HepG2 (cell line): Measurements from ENCODE around the gene ANKRD37. TPM values are rescaled to one million over a fixed set of nuclear protein-coding genes. Genes with fewer than 3 reads are reported as not detected.
A peak's percentile ranks its signal among the peaks of the same experiment; 100 is the strongest.

ENCODE experiments used
- CHD2 ChIP-seq: IDR thresholded peaks from 2 replicates; pipeline ENCODE4 v1.6.1; 2011; ENCODE audit warnings: low read depth, low read length, improper control_type of control experiment
- FOSL1 ChIP-seq: sonication (generic); formaldehyde crosslinking; IDR thresholded peaks from 2 replicates; pipeline ENCODE4 v1.9.0; 2021; ENCODE audit warnings: missing genetic modification reagents, borderline replicate concordance
- GTF3A ChIP-seq: sonication (generic); formaldehyde crosslinking; conservative IDR thresholded peaks from 2 replicates; pipeline ENCODE4 v1.4.0; 2020; ENCODE audit warnings: mild to moderate bottlenecking, missing genetic modification reagents
- HMG20A ChIP-seq: IDR thresholded peaks from 2 replicates; pipeline ENCODE4 v1.6.1; 2016; ENCODE audit warnings: borderline replicate concordance
- IKZF4 ChIP-seq: sonication (generic); formaldehyde crosslinking; IDR thresholded peaks from 2 replicates; pipeline ENCODE4 v1.5.1; 2020; ENCODE audit warnings: borderline replicate concordance, mild to moderate bottlenecking, low read depth, missing genetic modification reagents; ENCODE audit errors: not compliant biosample characterization
- TARDBP ChIP-seq: sonication (generic); formaldehyde crosslinking; IDR thresholded peaks from 2 replicates; pipeline ENCODE4 v1.8.0; 2022; ENCODE audit warnings: mild to moderate bottlenecking, missing genetic modification reagents
- ZKSCAN5 ChIP-seq: sonication (generic); formaldehyde crosslinking; IDR thresholded peaks from 2 replicates; pipeline ENCODE4 v1.5.1; 2020; ENCODE audit warnings: mild to moderate bottlenecking, missing genetic modification reagents
- ZNF235 ChIP-seq: sonication (generic); formaldehyde crosslinking; IDR thresholded peaks from 2 replicates; pipeline ENCODE4 v1.8.1; 2023; ENCODE audit warnings: mild to moderate bottlenecking, missing genetic modification reagents, borderline replicate concordance
- polyA plus RNA-seq, 8 experiments: library from polyadenylated mRNA; depleted of rRNA in 3 of 8; stranded (reverse) in 7 of 8; unstranded in 1 of 8; fragments of >200 nt; fragmentation: Illumina TruSeq in 4 of 8; extraction: Trizol in 4 of 8; gene quantifications; 2 replicates each; pipeline versions ENCODE4 v1.2.1 to v1.2.3, GENCODE V29; 2011 to 2016; ENCODE audit warnings: low read depth in 4 of 8, missing spikeins in 1 of 8, mixed read lengths in 1 of 8; ENCODE audit not compliant: insufficient read depth in 1 of 8
- total RNA-seq, 5 experiments: library from RNA; depleted of rRNA; stranded (reverse); fragments of >200 nt; fragmentation: Illumina TruSeq; extraction: Trizol; gene quantifications; 2 replicates each; pipeline ENCODE4 v1.2.3, GENCODE V29; 2016; ENCODE audit warnings: low read depth in 1 of 5
- TF ChIP-seq, protein P1 (sequence below): IDR thresholded peaks from 2 replicates; pipeline ENCODE4 v1.6.1; 2016; ENCODE audit warnings: missing compliant biosample characterization, missing genetic modification reagents, borderline replicate concordance
- TF ChIP-seq, protein P2 (sequence below), 2 experiments: sonication (generic) in 1 of 2; formaldehyde crosslinking in 1 of 2; IDR thresholded peaks; 2 replicates each; pipeline versions ENCODE4 v1.6.1 to v1.9.0; 2014 to 2022; ENCODE audit warnings: antibody characterized with exemption in 1 of 2, borderline replicate concordance in 1 of 2, inconsistent platforms in 1 of 2, low read depth in 1 of 2, missing genetic modification reagents in 1 of 2
- TF ChIP-seq, protein P3 (sequence below): sonication (generic); formaldehyde crosslinking; IDR thresholded peaks from 2 replicates; pipeline ENCODE4 v1.5.0; 2020; ENCODE audit warnings: mild to moderate bottlenecking, missing genetic modification reagents, borderline replicate concordance

Gene ANKRD37
- total and polyA plus RNA-seq, 2 of the 13 experiments (the other 11 are each of a cell fraction or from before 2014, with no cell fraction given) = 2.2 to 51.4 TPM

DNA sequence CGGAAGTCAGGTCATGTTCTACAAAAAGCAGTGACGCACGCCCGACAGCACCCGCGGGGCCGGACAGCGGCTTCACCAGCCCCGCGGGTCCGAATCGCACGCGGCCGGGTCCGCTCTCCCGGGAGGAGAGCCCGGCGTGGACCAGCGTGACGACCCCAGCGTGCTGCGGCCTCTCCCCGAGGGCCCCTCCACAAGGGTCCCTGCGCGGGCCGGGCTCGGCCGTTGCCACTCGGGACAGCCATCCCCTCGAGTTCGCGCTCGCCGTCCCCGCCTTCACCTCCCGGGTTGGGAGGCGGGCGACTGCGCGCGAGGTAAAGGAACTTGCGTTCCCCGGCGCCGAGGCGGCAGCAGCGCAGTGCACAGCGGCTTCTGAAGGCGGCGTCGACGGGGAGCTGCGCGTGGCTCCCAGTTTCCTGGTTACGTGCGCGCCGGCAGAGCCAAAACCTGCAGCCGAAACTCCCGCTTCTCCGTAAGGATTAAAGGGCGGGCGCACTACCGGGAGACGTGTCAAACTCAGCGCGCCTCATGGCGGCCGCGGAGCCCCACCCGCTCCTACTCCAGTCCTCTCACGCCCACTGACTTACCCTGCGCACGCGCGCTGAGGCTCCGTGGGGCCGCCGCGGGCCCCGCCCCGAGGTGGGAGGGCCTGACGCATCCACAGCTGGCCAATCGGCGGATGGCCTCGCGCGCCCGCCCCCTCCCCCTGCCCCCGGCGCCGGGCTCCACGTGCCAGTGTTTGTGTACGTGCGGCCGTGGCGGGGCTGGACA lies 501 bp upstream of the ANKRD37 start (continued):
- TF ChIP-seq, protein P1, sequence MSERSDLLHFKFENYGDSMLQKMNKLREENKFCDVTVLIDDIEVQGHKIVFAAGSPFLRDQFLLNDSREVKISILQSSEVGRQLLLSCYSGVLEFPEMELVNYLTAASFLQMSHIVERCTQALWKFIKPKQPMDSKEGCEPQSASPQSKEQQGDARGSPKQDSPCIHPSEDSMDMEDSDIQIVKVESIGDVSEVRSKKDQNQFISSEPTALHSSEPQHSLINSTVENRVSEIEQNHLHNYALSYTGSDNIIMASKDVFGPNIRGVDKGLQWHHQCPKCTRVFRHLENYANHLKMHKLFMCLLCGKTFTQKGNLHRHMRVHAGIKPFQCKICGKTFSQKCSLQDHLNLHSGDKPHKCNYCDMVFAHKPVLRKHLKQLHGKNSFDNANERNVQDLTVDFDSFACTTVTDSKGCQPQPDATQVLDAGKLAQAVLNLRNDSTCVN (CRISPR knock-in tag) = peak; percentile 79; the same call in 1 of the 2 replicates
- TF ChIP-seq HMG20A (CRISPR knock-in tag) (no peak), CHD2 (no peak), GTF3A (no peak), IKZF4 (CRISPR knock-in tag) (peak; percentile 91), ZKSCAN5 (CRISPR knock-in tag) (0 out of 2 replicates have a peak, but pooled peaks have one; percentile 38), ZNF235 (CRISPR knock-in tag) (peak; percentile 37; the same call in 1 of the 2 replicates), FOSL1 (CRISPR knock-in tag) (0 out of 2 replicates have a peak, but pooled peaks have one; percentile 42), TARDBP (CRISPR knock-in tag) (peak; percentile 76)
- TF ChIP-seq, protein P2, sequence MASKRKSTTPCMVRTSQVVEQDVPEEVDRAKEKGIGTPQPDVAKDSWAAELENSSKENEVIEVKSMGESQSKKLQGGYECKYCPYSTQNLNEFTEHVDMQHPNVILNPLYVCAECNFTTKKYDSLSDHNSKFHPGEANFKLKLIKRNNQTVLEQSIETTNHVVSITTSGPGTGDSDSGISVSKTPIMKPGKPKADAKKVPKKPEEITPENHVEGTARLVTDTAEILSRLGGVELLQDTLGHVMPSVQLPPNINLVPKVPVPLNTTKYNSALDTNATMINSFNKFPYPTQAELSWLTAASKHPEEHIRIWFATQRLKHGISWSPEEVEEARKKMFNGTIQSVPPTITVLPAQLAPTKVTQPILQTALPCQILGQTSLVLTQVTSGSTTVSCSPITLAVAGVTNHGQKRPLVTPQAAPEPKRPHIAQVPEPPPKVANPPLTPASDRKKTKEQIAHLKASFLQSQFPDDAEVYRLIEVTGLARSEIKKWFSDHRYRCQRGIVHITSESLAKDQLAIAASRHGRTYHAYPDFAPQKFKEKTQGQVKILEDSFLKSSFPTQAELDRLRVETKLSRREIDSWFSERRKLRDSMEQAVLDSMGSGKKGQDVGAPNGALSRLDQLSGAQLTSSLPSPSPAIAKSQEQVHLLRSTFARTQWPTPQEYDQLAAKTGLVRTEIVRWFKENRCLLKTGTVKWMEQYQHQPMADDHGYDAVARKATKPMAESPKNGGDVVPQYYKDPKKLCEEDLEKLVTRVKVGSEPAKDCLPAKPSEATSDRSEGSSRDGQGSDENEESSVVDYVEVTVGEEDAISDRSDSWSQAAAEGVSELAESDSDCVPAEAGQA (IDR thresholded peaks at IDR 0.05; ENCODE audit: low read depth) = peak; percentile 92
- TF ChIP-seq, protein P2 (CRISPR knock-in tag; IDR thresholded peaks at IDR 0.05; ENCODE audit: borderline replicate concordance) = peak; percentile 89
- TF ChIP-seq, protein P3, sequence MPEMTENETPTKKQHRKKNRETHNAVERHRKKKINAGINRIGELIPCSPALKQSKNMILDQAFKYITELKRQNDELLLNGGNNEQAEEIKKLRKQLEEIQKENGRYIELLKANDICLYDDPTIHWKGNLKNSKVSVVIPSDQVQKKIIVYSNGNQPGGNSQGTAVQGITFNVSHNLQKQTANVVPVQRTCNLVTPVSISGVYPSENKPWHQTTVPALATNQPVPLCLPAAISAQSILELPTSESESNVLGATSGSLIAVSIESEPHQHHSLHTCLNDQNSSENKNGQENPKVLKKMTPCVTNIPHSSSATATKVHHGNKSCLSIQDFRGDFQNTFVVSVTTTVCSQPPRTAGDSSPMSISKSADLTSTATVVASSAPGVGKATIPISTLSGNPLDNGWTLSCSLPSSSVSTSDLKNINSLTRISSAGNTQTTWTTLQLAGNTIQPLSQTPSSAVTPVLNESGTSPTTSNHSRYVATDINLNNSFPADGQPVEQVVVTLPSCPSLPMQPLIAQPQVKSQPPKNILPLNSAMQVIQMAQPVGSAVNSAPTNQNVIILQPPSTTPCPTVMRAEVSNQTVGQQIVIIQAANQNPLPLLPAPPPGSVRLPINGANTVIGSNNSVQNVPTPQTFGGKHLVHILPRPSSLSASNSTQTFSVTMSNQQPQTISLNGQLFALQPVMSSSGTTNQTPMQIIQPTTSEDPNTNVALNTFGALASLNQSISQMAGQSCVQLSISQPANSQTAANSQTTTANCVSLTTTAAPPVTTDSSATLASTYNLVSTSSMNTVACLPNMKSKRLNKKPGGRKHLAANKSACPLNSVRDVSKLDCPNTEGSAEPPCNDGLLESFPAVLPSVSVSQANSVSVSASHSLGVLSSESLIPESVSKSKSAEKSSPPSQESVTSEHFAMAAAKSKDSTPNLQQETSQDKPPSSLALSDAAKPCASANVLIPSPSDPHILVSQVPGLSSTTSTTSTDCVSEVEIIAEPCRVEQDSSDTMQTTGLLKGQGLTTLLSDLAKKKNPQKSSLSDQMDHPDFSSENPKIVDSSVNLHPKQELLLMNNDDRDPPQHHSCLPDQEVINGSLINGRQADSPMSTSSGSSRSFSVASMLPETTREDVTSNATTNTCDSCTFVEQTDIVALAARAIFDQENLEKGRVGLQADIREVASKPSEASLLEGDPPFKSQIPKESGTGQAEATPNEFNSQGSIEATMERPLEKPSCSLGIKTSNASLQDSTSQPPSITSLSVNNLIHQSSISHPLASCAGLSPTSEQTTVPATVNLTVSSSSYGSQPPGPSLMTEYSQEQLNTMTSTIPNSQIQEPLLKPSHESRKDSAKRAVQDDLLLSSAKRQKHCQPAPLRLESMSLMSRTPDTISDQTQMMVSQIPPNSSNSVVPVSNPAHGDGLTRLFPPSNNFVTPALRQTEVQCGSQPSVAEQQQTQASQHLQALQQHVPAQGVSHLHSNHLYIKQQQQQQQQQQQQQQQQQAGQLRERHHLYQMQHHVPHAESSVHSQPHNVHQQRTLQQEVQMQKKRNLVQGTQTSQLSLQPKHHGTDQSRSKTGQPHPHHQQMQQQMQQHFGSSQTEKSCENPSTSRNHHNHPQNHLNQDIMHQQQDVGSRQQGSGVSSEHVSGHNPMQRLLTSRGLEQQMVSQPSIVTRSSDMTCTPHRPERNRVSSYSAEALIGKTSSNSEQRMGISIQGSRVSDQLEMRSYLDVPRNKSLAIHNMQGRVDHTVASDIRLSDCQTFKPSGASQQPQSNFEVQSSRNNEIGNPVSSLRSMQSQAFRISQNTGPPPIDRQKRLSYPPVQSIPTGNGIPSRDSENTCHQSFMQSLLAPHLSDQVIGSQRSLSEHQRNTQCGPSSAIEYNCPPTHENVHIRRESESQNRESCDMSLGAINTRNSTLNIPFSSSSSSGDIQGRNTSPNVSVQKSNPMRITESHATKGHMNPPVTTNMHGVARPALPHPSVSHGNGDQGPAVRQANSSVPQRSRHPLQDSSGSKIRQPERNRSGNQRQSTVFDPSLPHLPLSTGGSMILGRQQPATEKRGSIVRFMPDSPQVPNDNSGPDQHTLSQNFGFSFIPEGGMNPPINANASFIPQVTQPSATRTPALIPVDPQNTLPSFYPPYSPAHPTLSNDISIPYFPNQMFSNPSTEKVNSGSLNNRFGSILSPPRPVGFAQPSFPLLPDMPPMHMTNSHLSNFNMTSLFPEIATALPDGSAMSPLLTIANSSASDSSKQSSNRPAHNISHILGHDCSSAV (CRISPR knock-in tag) = peak; percentile 91
